PC-3 (cell line): ENCODE results near the gene CYBA. TPM values are rescaled to one million over a fixed set of nuclear protein-coding genes. Genes with fewer than 3 reads are reported as not detected.

Source experiments
- ATAC-seq: fragments of 200-7000 bp; cut with Tn5 transposase; 2 replicates; pipeline ENCODE4 v1.9.1; 2020; ENCODE audit warnings: mild to moderate bottlenecking, moderate library complexity
- BruUV-seq: library from RNA; stranded (reverse); fragments of 400-500 nt; replicated peaks from 2 replicates; lab custom pipeline; 2021; lab: Mats Ljungman, UMichigan
- CTCF ChIA-PET: fragments of 300-600 bp; sonication (Branson Sonifier 250); formaldehyde crosslinking; loops from one replicate; lab custom pipeline; 2022; ENCODE audit warnings: antibody characterized with exemption; lab: Charles Lee
- POLR2A ChIA-PET: fragments of 300-600 bp; sonication (Branson Sonifier 250); formaldehyde crosslinking; loops from one replicate; lab custom pipeline; 2022; ENCODE audit warnings: antibody characterized with exemption; ENCODE audit not compliant: unreplicated experiment; lab: Charles Lee
- DNase-seq: peaks from one replicate; pipeline ENCODE4 v3.0.0-alpha.2; 2015
- H2AFZ ChIP-seq: fragments of 300-600 bp; sonication (generic); 2 replicates; pipeline ENCODE4 v1.6.0; 2016; ENCODE audit warnings: antibody characterized with exemption, low read length
- H3F3A ChIP-seq: fragments of 300-600 bp; sonication (generic); one replicate; pipeline ENCODE4 v1.6.0; 2017; ENCODE audit warnings: antibody characterized with exemption, low read length, control low read depth, mild to moderate bottlenecking; ENCODE audit not compliant: unreplicated experiment
- H3K27ac ChIP-seq: fragments of 300-600 bp; sonication (generic); 2 replicates; pipeline ENCODE4 v1.5.1; 2016; ENCODE audit warnings: mild to moderate bottlenecking, low read length
- H3K27me3 ChIP-seq: fragments of 300-600 bp; sonication (generic); 2 replicates; pipeline ENCODE4 v1.6.1; 2016; ENCODE audit warnings: low read length, mixed read lengths
- H3K36me3 ChIP-seq: fragments of 300-600 bp; sonication (generic); 2 replicates; pipeline ENCODE4 v1.6.1; 2016; ENCODE audit warnings: low read depth, mixed run types, low read length, mixed read lengths
- H3K4me1 ChIP-seq: fragments of 300-600 bp; sonication (generic); 2 replicates; pipeline ENCODE4 v1.5.1; 2016; ENCODE audit warnings: low read length; ENCODE audit not compliant: insufficient read depth
- H3K4me2 ChIP-seq: fragments of 300-600 bp; sonication (generic); 2 replicates; pipeline ENCODE4 v1.6.0; 2016; ENCODE audit warnings: low read length
- H3K4me3 ChIP-seq: fragments of 300-600 bp; sonication (generic); 2 replicates; pipeline ENCODE4 v1.5.1; 2016; ENCODE audit warnings: mild to moderate bottlenecking, low read length, mixed read lengths
- H3K79me2 ChIP-seq: fragments of 300-600 bp; sonication (generic); 2 replicates; pipeline ENCODE4 v1.6.1; 2017; ENCODE audit warnings: low read length, mixed read lengths
- H3K9ac ChIP-seq: fragments of 300-600 bp; sonication (generic); 2 replicates; pipeline ENCODE4 v1.6.0; 2016; ENCODE audit warnings: mild to moderate bottlenecking, low read length
- H3K9me2 ChIP-seq: fragments of 300-600 bp; sonication (generic); replicated peaks from 2 replicates; pipeline ENCODE4 v1.6.1; 2016; ENCODE audit warnings: mixed run types, low read length, mixed read lengths
- H3K9me3 ChIP-seq: fragments of 300-600 bp; sonication (generic); 2 replicates; pipeline ENCODE4 v1.6.1; 2016; ENCODE audit warnings: low read length, mixed read lengths
- H4K20me1 ChIP-seq: fragments of 300-600 bp; sonication (generic); 2 replicates; pipeline ENCODE4 v1.6.1; 2016; ENCODE audit warnings: low read length, mixed read lengths
- EZH2 ChIP-seq: fragments of 300-600 bp; sonication (generic); IDR thresholded peaks from one replicate; pipeline ENCODE4 v1.6.1; 2017; ENCODE audit warnings: antibody characterized with exemption, mild to moderate bottlenecking, low read length; ENCODE audit not compliant: unreplicated experiment
- EZH2phosphoT487 ChIP-seq: fragments of 300-600 bp; sonication (generic); IDR thresholded peaks from 2 replicates; pipeline ENCODE4 v1.6.1; 2018; ENCODE audit warnings: mild to moderate bottlenecking, antibody characterized with exemption, low read length, borderline replicate concordance
- intact Hi-C: fragments of 100-400 bp; cut with micrococcal nuclease; formaldehyde crosslinking; loops from 2 replicates; pipeline ENCODE4 v1.9.0; 2023
- total RNA-seq: library from RNA; depleted of rRNA; stranded (reverse); fragments of >200 nt; gene quantifications from 2 replicates; pipeline ENCODE4 v1.2.3, GENCODE V29; 2014
- TF ChIP-seq, protein P1 (sequence below): fragments of 300-600 bp; sonication (generic); conservative IDR thresholded peaks from 2 replicates; pipeline ENCODE4 v1.5.1; 2017; ENCODE audit warnings: antibody characterized with exemption, low read depth, mild to moderate bottlenecking, low read length

The CYBA gene
- total RNA-seq, 1 experiment from 2014 or later, result not detected

DNA sequence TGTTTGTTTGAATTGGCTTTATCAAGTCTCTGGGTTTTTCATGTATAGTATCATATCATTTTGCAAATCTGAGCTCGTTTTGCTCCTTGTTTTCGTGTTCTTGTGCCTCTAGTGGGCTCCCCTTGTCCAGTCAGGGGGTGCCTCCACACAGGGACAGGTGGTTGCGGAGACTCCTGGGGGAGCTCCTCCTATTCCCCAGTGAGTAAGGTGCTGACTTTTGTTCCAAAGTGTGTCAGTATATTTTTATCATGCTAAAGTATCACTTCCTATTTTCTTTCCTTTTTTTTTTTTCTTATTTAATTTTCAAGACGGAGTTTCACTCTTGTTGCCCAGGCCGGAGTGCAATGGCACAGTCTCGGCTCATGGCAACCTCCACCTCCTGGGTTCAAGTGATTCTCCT, 42.8 kb downstream of the CYBA start:
- Histone ChIP-seq H3K9ac (no peak overlapping the region), H3K9me3 (no peaks in the 10 kb centered on the region), H3K36me3 (peaks cover 4% of the 10 kb centered on the region; the same call in 1 of the 2 replicates), H2AFZ (no peak overlapping the region), H3K79me2 (no peaks in the 10 kb centered on the region), H3K4me3 (no peak overlapping the region), H3K4me1 (no peaks in the 10 kb centered on the region), H3K4me2 (no peak overlapping the region), H3K27ac (no peak overlapping the region), H3K27me3 (no peaks in the 10 kb centered on the region), H4K20me1 (no peaks in the 10 kb centered on the region), H3K9me2 (no peaks in the 10 kb centered on the region), H3F3A (no peaks in the 10 kb centered on the region)
- POLR2A ChIA-PET, result no interaction called here
- intact Hi-C loops, result no loop called here
- CTCF ChIA-PET, result no interaction called here
- DNase-seq (no peak), ATAC-seq (no peak)
- no TSS peak for BruUV-seq
- TF ChIP-seq EZH2, result no peak
- TF ChIP-seq, protein P1, sequence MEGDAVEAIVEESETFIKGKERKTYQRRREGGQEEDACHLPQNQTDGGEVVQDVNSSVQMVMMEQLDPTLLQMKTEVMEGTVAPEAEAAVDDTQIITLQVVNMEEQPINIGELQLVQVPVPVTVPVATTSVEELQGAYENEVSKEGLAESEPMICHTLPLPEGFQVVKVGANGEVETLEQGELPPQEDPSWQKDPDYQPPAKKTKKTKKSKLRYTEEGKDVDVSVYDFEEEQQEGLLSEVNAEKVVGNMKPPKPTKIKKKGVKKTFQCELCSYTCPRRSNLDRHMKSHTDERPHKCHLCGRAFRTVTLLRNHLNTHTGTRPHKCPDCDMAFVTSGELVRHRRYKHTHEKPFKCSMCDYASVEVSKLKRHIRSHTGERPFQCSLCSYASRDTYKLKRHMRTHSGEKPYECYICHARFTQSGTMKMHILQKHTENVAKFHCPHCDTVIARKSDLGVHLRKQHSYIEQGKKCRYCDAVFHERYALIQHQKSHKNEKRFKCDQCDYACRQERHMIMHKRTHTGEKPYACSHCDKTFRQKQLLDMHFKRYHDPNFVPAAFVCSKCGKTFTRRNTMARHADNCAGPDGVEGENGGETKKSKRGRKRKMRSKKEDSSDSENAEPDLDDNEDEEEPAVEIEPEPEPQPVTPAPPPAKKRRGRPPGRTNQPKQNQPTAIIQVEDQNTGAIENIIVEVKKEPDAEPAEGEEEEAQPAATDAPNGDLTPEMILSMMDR, result no peak
- no peak for TF ChIP-seq EZH2phosphoT487

DNA sequence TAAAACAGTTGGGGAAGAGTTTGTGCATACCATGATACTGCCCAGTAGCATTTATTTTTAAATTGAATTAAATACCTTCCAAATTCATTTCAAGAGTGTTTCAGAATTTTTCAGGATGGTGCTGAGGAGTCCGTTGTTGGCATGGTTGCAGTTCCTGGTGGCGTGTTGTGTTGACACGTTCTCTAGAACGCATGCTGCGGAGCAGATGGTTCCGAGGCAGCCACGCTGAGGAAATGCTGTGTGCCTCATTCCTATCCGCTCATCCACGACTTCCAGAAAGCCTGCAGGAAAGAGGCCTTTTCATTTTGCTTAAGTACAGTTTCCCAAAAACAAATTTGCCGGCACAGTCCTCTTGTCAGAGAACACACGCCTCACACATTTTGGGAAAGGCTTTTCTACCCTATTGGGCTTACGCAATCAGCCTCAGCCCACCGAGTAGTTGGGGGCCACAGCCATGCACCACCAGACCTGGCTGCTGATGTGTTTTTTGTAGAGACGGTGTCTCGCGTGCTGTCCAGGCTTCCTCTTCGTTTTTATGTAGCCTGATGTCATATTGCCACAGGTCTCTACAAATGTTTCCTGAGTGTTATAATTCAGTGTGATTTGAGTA, 44.6 kb downstream of the CYBA start:
- TF ChIP-seq, protein P1, result no peak
- TF ChIP-seq EZH2phosphoT487 (no peak), EZH2 (no peak)
- intact Hi-C loops, result no loop called here
- POLR2A ChIA-PET, result no interaction called here

More for the DNA sequence above, 44.6 kb downstream of the CYBA start:
- Histone ChIP-seq H3K27ac (no peak overlapping the region), H3K9me3 (no peaks in the 10 kb centered on the region), H4K20me1 (no peaks in the 10 kb centered on the region), H3K9me2 (no peaks in the 10 kb centered on the region), H3K9ac (no peak overlapping the region), H3K4me2 (no peak overlapping the region), H3K36me3 (peaks cover 4% of the 10 kb centered on the region; the same call in 1 of the 2 replicates), H3K4me1 (no peaks in the 10 kb centered on the region), H3K27me3 (no peaks in the 10 kb centered on the region), H3K4me3 (no peak overlapping the region), H2AFZ (no peak overlapping the region), H3F3A (no peaks in the 10 kb centered on the region), H3K79me2 (no peaks in the 10 kb centered on the region)
- no peak for DNase-seq
- BruUV-seq, result no TSS peak
- CTCF ChIA-PET, result no interaction called here
- no peak for ATAC-seq
